ENCODE results near the gene SIGLEC15.
"Not testable (repeated sequence)": the region's sequence is repeated elsewhere in the genome, so short reads cannot be mapped to it uniquely, and the experiment has no call there.

Gene SIGLEC15

GRCh38 chr18:45820106-45820745 lies 5.2 kb upstream of the SIGLEC15 start:
- DNase-seq: no peak

GRCh38 chr18:45821026-45821425 lies 4.4 kb upstream of the SIGLEC15 start:
- no peak for DNase-seq

GRCh38 chr18:45821711-45822110 lies 3.8 kb upstream of the SIGLEC15 start:
- DNase-seq: no peak

GRCh38 chr18:45826084-45826483 lies 609 bp downstream of the SIGLEC15 start:
- DNase-seq: no peak

- DNase-seq: not testable (repeated sequence)
These were observed 1.2 kb downstream of the SIGLEC15 start for GRCh38 chr18:45826716-45827115.

GRCh38 chr18:45828917-45829811 lies 3.7 kb downstream of the SIGLEC15 start:
- no peak for DNase-seq

GRCh38 chr18:45829855-45830254 lies 4.4 kb downstream of the SIGLEC15 start:
- DNase-seq: no peak

GRCh38 chr18:45830917-45831316 lies 5.4 kb downstream of the SIGLEC15 start:
- DNase-seq: no peak

GRCh38 chr18:45833846-45834245 lies 8.4 kb downstream of the SIGLEC15 start:
- no peak for DNase-seq

GRCh38 chr18:45834306-45834705 lies 8.8 kb downstream of the SIGLEC15 start:
- no peak for DNase-seq

- no peak for DNase-seq
These were observed 9.7 kb downstream of the SIGLEC15 start for GRCh38 chr18:45835057-45835636.

- no peak for DNase-seq
These were observed 11.0 kb downstream of the SIGLEC15 start for GRCh38 chr18:45836242-45837205.

- peak; percentile 47 for DNase-seq
These were observed 12.0 kb downstream of the SIGLEC15 start for GRCh38 chr18:45837283-45838070.

GRCh38 chr18:45838302-45839070 lies 13.0 kb downstream of the SIGLEC15 start:
- no peak for DNase-seq

- no peak for DNase-seq
These were observed 14.2 kb downstream of the SIGLEC15 start for GRCh38 chr18:45839414-45840395.

- no peak for DNase-seq
These were observed 15.7 kb downstream of the SIGLEC15 start for GRCh38 chr18:45841060-45841764.

- no peak for DNase-seq
These were observed 16.4 kb downstream of the SIGLEC15 start for GRCh38 chr18:45841765-45842442.

GRCh38 chr18:45843019-45843418 lies 17.5 kb downstream of the SIGLEC15 start:
- DNase-seq: no peak

Measured in CD4-positive, alpha-beta T cell treated with Interleukin-6 for 4 hours (primary cell).